GM12872 (cell line): ENCODE measurements around the gene ADD3.

Experiments used
- CTCF ChIP-seq: IDR thresholded peaks from 3 replicates; pipeline ENCODE4 v1.5.1; 2011; ENCODE audit warnings: low read depth, mild to moderate bottlenecking, low read length, moderate library complexity; ENCODE audit not compliant: insufficient read depth

The ADD3 gene

GRCh38 chr10:109963439-109963838 lies 44.3 kb upstream of the ADD3 start:
- TF ChIP-seq CTCF: no peak

- TF ChIP-seq CTCF: no peak
These were observed 43.5 kb upstream of the ADD3 start for GRCh38 chr10:109964318-109964717.

GRCh38 chr10:109966961-109967738 lies 40.6 kb upstream of the ADD3 start:
- TF ChIP-seq CTCF: no peak

- no peak for TF ChIP-seq CTCF
These were observed 40.1 kb upstream of the ADD3 start for GRCh38 chr10:109967739-109968088.

GRCh38 chr10:109968953-109969759 lies 38.6 kb upstream of the ADD3 start:
- no peak for TF ChIP-seq CTCF

- TF ChIP-seq CTCF: no peak
These were observed 37.9 kb upstream of the ADD3 start for GRCh38 chr10:109969760-109970346.

GRCh38 chr10:109971634-109972033 lies 36.1 kb upstream of the ADD3 start:
- TF ChIP-seq CTCF: no peak
